GM18909 (cell line): Measurements from ENCODE around the gene PLPP3.
A peak's percentile ranks its signal among the peaks of the same experiment; 100 is the strongest.

Experiments
- ATAC-seq: cut with Tn5 transposase; IDR thresholded peaks from one replicate; pipeline ENCODE4 v1.9.1; 2021; ENCODE audit warnings: mild to moderate bottlenecking; ENCODE audit not compliant: unreplicated experiment, poor library complexity

The PLPP3 gene

GRCh38 chr1:56577406-56578137 is 1.8 kb downstream of the PLPP3 start:
- ATAC-seq = no peak

- no peak for ATAC-seq
Measured at GRCh38 chr1:56576880-56577405, 2.4 kb downstream of the PLPP3 start.

- no peak for ATAC-seq
Measured at GRCh38 chr1:56575865-56576264, 3.5 kb downstream of the PLPP3 start.

GRCh38 chr1:56574794-56575193 is 4.6 kb downstream of the PLPP3 start:
- no peak for ATAC-seq

- ATAC-seq = no peak
Measured at GRCh38 chr1:56573311-56573710, 6.1 kb downstream of the PLPP3 start.

GRCh38 chr1:56572334-56573050 is 6.9 kb downstream of the PLPP3 start:
- no peak for ATAC-seq

- no peak for ATAC-seq
Measured at GRCh38 chr1:56571448-56571847, 7.9 kb downstream of the PLPP3 start.

- no peak for ATAC-seq
Measured at GRCh38 chr1:56570924-56571372, 8.4 kb downstream of the PLPP3 start.

GRCh38 chr1:56569661-56570060 is 9.7 kb downstream of the PLPP3 start:
- ATAC-seq = no peak

- no peak for ATAC-seq
Measured at GRCh38 chr1:56566994-56567393, 12.4 kb downstream of the PLPP3 start.

GRCh38 chr1:56566061-56566744 is 13.2 kb downstream of the PLPP3 start:
- no peak for ATAC-seq

- no peak for ATAC-seq
Measured at GRCh38 chr1:56564615-56565014, 14.7 kb downstream of the PLPP3 start.

GRCh38 chr1:56563568-56563967 is 15.8 kb downstream of the PLPP3 start:
- ATAC-seq = no peak

GRCh38 chr1:56562891-56563452 is 16.4 kb downstream of the PLPP3 start:
- no peak for ATAC-seq

GRCh38 chr1:56561227-56562019 is 17.9 kb downstream of the PLPP3 start:
- peak; percentile 66 for ATAC-seq

GRCh38 chr1:56557746-56558145 is 21.6 kb downstream of the PLPP3 start:
- ATAC-seq = no peak

GRCh38 chr1:56555448-56555847 is 23.9 kb downstream of the PLPP3 start:
- no peak for ATAC-seq

- ATAC-seq = no peak
Measured at GRCh38 chr1:56553046-56553445, 26.3 kb downstream of the PLPP3 start.

GRCh38 chr1:56552349-56552748 is 27.0 kb downstream of the PLPP3 start:
- no peak for ATAC-seq

GRCh38 chr1:56551691-56552090 is 27.7 kb downstream of the PLPP3 start:
- ATAC-seq = no peak
